HG03342 (cell line): ENCODE data around the gene EPHA4.

Experiments used
- ATAC-seq: cut with Tn5 transposase; IDR thresholded peaks from one replicate; pipeline ENCODE4 v1.9.1; 2021; ENCODE audit warnings: mild to moderate bottlenecking, moderate library complexity; ENCODE audit not compliant: unreplicated experiment

The EPHA4 gene

DNA sequence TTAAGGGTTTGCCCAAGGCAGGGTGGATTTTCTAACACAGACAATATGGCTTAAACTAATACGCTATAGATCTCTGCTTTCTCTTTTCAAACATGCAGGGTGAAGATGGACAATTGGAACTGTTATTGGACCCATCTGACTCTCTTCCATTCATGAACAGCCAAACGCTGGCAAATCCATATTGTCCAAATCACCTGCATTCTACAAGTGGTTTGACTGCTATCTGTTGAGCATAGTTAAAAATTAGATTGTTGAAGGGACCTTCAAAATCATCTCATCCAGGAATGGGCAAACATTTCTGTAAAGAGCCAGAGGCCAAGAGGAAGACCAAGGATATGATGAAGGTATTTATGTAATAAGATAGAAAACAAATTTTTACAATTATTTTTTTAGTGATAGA is 65.6 kb downstream of the EPHA4 start:
- ATAC-seq = no peak

DNA sequence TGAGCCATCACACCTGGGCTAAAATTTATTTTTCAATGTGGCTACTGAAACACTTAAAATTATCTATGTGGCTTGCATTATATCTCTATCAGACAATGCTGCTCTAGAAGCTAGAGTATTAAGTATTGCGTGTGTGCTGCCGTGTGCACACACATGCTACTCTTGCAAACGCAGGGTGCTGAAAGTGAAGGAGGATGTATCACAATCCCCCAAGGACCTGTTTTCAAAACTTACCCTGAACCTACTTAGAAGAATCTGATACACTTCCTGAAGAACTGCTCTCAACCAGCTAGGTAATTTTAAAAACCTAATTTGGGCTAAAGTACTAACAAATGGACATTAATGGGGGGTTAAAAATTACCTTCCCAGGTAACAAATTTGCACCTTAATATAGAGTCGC is 66.5 kb downstream of the EPHA4 start:
- no peak for ATAC-seq

DNA sequence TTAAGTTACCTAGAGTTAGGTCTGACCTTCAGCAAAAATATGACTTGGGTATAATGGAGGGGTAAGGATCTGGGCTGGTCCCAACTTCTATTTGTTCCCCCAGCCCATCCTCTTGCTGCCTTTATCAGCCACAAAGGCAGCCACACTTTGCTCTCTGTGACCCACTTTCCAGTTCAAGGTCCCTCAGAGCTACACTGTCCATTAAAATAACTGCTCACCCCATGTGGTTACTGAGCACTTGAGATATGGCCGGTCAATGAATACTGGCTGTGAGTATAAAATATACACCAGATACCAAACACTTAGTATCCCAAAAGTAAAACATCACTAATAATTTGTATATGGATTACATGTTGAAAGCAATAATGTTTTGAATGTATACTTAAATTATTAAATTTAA is 67.2 kb downstream of the EPHA4 start:
- no peak for ATAC-seq

DNA sequence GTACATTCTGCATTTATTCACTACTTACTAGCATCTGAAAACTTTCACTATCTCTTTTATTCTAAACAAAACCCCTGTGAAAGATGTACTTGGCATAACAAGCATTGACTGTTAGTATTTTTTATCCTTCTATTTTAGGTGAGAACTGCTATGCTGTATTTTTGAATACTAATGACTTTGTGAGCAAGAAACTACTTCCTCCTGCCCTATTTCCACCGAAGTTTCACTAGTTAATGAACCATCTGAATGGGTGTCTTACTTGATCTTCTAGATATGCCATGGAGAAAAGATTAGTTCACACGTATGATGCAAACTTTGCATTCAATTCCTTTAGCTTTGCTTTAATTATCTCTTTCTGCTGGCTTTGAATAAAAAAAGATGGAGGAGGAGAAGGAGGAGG is 68.1 kb downstream of the EPHA4 start:
- no peak for ATAC-seq

DNA sequence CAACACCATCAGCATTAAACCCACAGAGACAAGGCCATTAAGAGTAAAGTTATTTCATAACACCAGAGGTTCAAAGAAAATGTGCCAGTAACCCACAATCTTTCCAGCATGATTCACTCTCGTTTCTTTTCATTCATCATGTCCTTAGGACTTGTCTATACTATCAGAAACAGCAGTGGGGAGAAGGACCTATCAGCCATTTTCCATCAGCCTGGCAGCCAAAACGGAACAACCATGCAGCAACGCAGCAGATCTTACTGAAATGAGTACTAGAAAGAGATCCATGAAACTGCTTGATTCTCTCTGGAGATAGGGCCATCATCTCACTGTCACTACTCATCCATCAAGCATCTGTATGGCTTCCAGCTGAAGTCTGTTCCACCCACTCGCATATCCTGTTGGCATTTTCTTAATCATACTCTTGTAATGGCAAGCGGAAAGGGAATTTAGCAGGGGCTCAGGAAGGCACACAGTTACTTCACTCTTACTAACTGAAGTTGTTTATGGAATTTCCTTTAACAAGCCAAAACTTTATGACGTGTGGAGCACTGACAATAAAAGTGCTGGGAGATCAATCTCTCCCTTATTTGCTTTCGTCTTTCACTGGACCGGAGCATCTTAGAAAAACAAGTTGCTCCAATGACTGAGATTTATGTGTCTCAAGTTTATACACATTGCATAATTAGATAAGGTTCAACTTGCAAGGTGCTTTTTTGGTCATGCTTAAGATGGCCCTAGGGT is 69.7 kb downstream of the EPHA4 start:
- no peak for ATAC-seq

DNA sequence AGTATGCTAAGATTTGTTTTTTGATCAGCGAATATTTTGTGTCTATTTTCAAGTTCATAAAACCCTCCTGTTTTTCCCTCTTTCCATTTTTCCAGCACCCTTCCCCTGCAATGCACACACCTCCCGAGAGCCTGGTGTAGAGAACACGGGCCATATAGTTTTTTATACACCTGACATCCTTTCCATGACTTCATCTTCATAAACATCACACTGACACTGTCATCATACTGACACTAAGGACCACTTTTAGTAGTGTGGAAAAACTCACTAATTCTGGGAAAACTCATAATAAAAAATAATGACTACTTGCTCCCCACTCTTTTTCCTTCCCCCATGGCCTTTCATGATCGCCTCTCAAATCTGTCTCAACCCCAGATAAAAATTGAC is 70.2 kb downstream of the EPHA4 start:
- ATAC-seq = no peak

DNA sequence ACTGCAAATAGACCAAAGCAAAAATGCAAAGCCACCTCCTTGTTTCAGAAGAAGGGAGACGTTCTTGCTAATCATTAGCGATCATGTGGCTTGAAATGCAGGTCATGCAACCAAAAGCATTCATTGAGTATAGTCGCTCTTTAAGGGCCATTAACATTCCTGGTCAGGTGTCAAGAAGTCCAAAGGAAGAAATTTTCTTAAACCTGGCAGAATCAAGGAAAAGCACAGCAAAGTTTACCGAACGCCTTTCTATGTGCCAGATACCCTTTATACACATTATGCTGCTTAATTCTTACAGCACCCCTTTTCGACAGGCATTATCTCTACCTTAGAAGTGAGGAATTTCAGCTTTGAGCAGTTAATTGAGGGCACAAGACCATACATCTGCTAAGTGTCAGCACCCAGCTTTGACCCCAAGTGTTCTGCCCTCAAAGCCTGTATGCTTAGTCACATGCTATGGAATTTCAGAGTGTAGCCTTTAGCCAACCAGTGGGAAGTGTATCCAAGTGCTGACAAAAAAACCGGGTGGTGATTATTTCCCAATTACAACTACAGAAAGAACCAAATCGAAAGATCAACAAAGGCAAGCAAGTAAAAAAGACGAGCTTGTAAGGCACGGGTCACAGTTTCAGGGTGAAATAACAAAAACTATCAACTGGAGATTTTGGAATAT is 70.8 kb downstream of the EPHA4 start:
- no peak for ATAC-seq

DNA sequence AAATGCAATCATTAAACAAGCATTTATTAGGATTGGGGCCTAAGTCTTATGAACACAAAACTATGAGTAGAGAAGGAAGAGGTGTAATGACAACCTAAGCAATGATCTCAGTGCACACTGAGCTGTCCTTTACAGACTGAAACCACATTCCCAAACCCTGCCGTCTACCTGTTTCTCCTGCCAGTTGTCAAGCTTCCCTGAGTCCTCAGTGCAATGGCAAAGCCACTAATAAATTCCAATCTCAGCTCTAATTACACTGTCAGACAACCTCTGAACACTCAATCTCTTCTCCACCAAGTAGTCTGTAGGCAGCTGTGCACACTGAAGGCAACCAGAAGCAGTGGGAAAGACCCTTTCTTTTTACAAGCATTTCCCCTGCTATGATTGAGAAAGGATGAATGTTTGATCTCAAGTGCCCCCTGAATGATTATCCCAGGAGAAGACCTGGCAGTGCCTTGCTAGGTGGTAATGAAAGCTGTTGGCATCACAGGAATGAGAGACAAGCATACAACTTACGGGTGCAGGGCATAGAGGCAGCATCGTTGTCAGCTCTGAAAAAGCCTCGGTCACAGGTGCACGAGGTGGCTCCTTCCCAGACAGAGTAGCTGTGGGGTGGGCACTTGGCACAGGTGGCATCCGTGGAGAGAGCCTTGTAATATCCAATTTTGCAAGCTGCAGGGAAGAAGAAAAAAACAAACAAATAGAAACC is 71.4 kb downstream of the EPHA4 start:
- ATAC-seq = no peak

DNA sequence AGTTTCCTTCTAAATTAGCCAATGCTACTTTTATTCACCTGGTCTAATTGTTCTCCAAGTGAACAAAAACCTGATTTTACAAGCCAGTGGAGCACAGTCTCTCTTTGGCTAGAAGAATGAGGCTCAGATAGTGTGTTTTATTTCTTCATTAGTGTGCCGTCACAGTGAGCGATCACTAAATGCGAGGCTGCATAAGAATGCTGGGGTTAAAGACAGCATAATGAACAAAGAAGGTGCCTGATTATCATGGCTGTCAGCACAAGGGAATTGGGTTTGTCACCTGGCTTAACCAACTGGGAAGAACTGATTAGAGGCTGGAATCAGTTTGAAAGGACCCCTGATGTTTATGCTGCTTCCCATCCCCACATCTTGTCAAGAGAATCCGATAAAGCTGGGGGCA is 76.4 kb downstream of the EPHA4 start:
- ATAC-seq = no peak

DNA sequence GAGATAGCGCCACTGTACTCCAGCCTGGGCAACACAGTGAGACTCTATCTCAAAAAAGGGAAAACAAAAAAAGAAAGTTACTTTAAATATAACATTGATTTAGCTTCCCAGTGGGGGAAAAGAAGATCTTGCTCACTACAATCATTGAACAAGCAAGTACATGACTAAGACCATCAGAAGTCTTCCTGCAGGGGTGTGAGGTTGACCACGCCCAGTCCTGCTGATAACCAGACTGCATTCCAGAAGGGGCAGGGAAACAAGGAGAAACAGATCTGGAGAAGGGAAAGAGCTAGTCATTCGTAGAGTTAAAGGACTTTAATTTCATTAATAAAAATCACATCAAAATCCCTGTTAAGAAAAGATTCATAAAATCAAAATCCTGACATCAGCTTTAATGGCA is 77.5 kb downstream of the EPHA4 start:
- no peak for ATAC-seq

DNA sequence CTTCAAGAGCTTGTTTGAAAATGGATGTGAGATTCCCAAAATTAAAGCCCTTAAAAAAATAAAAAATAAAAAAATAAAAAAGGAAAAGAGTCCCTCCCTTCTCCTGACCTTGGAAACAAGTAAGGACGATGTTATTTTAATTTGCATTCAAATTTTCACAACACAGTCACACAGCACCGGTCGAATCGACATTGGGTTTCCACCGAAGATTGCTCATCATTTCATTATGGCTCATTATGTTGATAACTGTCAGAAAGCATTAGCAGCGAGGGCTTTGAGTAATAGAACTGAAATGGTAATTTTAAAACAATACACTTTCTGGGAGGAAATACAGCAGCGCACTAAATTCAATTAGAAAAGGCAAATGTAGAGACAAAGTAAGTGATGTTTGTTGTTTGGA is 78.7 kb downstream of the EPHA4 start:
- ATAC-seq = no peak

DNA sequence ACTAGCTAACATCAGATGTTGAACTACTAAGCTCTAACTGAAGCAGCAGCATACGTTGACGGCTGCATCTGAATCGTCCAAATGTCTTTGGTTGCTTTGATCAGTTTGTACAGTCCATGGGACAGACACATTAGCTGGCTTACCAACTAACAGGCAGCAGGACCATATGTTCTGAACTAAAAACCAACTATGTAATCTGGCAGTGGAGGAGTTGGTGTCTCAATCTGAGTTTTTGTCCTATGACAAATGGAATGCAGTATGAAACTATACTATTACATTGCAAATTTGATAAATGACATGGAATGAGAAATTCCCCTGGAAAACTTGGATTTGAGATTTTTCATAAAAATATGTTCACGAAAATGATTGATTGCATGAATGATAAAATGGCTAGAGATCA is 79.5 kb downstream of the EPHA4 start:
- no peak for ATAC-seq

DNA sequence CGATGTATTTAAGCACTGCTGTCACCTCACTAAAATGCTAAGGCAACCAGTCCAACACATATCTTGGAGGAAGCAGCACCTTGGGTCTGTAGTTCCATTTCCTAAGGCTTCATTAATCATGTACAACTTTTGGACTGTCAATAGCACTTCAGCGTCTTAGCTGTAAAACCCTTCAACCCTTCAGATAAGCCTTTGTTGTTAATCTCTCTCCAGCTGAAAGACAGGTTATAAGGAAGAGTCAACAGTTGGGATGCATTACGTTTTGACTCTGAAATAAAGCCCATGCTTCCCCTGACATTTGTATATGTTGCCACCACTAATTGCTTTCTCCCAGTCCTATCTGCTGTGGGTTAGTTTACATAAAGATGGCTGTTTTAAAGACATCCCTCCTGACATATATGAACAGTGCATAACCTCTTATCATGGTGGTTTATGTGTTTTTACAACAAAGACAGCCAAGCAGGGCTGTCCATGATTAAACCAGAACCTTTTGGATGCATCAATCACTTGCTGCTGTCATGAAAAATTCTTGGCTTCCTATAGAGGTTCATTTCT is 81.5 kb downstream of the EPHA4 start:
- ATAC-seq = no peak

DNA sequence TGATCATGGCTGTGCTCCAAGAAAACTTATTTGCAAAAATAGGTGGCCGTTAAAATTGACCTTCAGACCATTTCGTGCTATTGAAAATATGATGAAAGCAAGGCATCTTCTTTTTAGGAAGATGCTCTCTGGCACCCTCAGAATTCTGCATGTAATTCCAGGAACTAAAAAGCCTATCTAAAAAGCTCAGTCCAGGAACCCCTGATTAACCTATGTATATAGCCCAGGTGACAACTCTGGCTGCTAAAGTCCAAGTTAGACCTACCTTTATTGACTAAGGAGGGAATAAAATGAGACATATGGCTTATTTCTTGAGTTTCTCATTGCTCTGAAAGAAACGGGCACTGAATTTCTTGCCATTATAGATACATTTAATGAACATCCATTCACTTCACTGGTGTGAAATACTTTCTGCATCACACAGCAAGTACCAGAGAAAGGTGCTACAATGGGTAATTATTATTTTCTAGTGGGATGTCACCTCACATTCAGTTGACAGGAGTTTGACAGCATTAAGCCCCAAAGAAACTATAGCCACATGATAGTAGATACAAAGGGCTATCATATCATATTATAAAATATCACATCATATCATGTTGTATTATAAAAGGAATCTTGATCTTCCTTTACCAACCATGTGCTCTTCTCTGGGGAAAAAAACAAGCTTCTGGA is 83.8 kb downstream of the EPHA4 start:
- no peak for ATAC-seq

DNA sequence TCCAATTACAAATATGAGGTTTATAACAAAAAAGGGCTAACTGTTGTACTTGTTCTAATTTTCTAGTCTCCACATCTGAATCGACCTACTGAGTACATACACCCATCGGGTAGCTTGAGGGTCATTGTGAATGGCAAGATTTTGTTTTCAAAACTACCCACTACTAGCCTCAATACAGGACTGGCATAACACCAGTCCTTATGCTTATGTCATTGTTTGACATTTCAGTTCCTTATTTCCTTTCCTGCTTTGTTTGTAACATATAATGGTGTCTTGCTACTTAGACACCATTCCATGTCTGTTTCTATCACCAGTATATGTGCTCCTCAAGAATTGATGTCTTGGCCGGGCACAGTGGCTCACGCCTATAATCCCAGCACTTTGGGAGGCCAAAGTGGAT is 86.0 kb downstream of the EPHA4 start:
- no peak for ATAC-seq

DNA sequence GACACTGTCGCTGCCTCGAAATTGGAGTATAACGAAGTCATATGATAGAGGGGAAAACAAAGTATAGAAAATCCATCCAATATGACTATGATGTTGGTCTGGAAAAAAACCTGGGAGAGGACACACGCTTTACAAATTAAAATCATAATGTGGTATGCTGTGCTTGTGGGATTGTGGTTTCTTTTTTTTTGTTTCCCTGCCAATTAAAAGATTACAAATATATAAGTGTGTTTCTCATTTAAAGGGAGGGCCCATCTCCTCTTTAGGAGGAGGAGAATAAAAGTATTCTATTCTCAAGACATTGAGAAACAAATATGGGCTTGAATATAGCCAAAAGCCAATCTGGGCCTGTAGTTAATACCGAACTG is 86.6 kb downstream of the EPHA4 start:
- no peak for ATAC-seq

DNA sequence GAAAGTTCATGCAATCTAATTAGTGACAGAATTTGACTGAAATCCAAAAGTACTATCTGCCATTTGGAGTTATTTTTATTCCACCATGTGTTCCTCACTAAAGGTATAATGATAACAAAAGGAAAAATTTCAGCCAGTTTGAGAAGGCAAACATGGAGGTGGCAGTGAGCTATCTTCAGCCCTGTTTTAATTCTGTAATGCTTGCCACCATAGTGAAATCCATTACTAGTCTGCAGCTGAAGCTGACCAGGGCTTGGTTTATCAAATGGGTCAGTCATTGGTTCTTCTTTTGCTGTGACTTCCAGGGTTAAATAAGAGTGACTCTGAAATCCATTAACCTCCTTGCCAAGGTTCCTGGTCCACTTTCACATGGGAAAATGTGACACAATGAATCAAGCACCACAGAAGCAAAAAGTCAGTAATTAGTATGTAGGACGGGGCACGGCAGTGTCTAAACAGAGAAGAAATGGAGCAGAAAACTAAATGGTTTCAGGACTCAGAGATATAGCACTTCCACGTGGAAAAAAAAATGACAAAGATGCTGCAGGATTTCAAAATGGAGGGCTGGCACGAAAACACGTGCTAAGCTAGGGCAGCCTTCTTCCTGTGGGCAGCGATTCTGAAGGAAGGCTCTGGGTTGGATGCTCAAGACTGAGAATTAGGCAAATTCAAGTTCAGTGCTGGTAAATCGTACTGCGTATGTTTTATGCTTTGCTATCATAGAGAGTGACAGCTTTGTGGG is 87.2 kb downstream of the EPHA4 start:
- no peak for ATAC-seq

DNA sequence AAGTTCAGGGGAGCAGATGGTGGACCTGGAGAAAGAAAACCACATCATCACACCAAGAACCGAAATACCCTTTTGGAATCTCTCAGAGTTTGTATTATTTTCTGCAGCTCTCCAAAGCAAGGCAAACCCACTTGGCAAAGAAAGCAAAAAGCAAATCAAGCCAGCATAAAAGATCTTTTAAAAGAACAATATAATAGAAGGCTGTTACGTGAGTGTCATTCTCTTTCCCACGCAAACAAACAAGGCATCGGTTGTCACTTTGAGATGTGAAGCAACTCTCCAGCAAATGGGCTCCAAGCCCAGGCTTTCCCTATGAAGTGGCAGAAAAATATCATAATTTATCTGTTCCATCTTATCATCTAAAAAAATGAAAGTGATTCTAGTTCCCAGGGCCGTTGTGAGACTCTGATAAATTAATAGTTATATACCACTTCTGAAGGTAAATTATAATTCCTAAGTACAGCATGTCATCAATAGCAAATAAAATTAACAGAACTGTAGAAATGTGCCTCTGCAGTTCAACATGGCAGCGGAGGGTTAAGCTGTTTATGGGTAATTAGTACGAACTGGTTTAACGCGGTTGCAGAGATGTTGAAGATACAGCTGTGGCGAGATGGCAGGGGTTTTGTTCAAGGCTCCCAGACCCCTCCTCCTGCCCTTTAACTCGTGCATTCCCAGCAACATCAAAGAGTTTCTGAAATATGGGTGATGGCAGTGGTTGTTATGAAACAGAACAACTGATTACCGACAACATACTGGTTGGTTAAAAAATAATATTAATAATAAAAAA is 89.2 kb downstream of the EPHA4 start:
- no peak for ATAC-seq

DNA sequence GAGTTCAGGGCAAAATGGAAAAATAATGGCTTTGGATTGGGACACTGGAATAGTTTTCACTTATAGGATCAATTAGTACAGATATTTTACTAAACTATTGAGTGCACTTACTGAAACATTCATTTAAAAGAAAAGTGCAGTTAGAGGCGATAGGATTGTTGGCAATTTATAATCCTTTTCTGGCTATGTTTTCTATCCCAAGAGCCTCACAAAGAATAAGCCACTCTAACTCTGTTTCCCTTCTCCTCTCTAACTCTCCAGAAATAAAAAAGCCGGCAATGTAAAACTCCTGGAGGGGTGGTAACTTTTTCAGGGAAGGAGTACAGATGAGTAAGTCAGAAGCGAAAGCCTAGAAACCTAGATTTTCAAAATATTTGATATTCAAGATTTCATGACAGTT is 91.3 kb downstream of the EPHA4 start:
- ATAC-seq = no peak

DNA sequence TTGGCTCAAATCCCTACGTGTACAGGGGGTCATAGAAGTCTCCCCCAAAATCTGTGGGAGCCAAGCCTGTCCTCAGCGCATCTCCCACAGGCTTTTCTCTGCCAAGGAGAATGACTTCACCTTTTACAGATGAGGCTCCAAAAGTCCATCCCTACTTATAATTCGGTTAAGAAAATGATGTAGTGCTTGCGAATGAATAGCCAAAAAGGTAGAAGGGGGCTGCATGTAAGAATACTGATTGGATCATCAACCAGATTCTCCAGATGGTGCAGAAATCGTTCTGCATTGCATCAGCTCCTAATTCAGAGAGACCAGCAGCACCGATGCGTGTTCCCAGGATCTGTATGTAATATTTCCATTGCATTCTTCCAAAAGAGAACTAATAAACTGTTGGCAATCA is 91.9 kb downstream of the EPHA4 start:
- no peak for ATAC-seq
